NCI-H1048 (cell line): Measurements from ENCODE around the gene TLCD2.
"Not testable (repeated sequence)": the region's sequence is repeated elsewhere in the genome, so short reads cannot be mapped to it uniquely, and the experiment has no call there.

Experiments used
- DNase-seq: peaks from one replicate; lab custom pipeline; 2025; lab: John Stamatoyannopoulos, UW

TLCD2 gene

GRCh38 chr17:1709971-1710806 lies at the start of gene TLCD2:
TLCD2 (minus strand) TSS chr17:1710377; CDS start chr17:1710242, 135 bp downstream.
- no peak for DNase-seq

GRCh38 chr17:1759529-1759928 lies 49.4 kb upstream of the TLCD2 start:
- no peak for DNase-seq

- no peak for DNase-seq
Measured at GRCh38 chr17:1758807-1759206, 48.6 kb upstream of the TLCD2 start.

GRCh38 chr17:1755827-1756262 lies 45.7 kb upstream of the TLCD2 start:
- no peak for DNase-seq

- no peak for DNase-seq
Measured at GRCh38 chr17:1755252-1755826, 45.2 kb upstream of the TLCD2 start.

- no peak for DNase-seq
Measured at GRCh38 chr17:1754430-1755112, 44.4 kb upstream of the TLCD2 start.

- DNase-seq, result no peak
Measured at GRCh38 chr17:1753767-1754429, 43.7 kb upstream of the TLCD2 start.

- no peak for DNase-seq
Measured at GRCh38 chr17:1752425-1753262, 42.5 kb upstream of the TLCD2 start.

- no peak for DNase-seq
Measured at GRCh38 chr17:1750628-1751027, 40.5 kb upstream of the TLCD2 start.

- no peak for DNase-seq
Measured at GRCh38 chr17:1746975-1747543, 36.9 kb upstream of the TLCD2 start.

- no peak for DNase-seq
Measured at GRCh38 chr17:1745513-1746020, 35.4 kb upstream of the TLCD2 start.

- DNase-seq, result no peak
Measured at GRCh38 chr17:1744551-1745512, 34.7 kb upstream of the TLCD2 start.

- no peak for DNase-seq
Measured at GRCh38 chr17:1743088-1743439, 32.9 kb upstream of the TLCD2 start.

- DNase-seq, result no peak
Measured at GRCh38 chr17:1742371-1743087, 32.4 kb upstream of the TLCD2 start, which contains the start of gene SERPINF2. SERPINF2 (plus strand) TSS chr17:1742871; CDS start chr17:1744996, 2,125 bp downstream.

- DNase-seq, result not testable (repeated sequence)
Measured at GRCh38 chr17:1741899-1742298, 31.7 kb upstream of the TLCD2 start.

GRCh38 chr17:1737531-1738291 lies 27.5 kb upstream of the TLCD2 start:
- no peak for DNase-seq

GRCh38 chr17:1736348-1737281 lies 26.4 kb upstream of the TLCD2 start:
- DNase-seq, result no peak
